Activated T-cell treated with anti-CD3 and anti-CD28 coated beads, Interleukin-2, amount 50 U/mL, for 72 hours (primary cell): ENCODE measurements around the gene EPB41L4A. TPM values are rescaled to one million over a fixed set of nuclear protein-coding genes. Genes with fewer than 3 reads are reported as not detected.

Source experiments
- ATAC-seq, 2 donors: fragments of 150-1000 bp; cut with Tn5 transposase; replicated peaks in 1 of 2; 2 replicates each; pipeline ENCODE4 v1.10.0; 2021; ENCODE audit warnings: moderate library complexity in 2 of 2, mild to moderate bottlenecking in 1 of 2
- DNase-seq, 2 donors: peaks; one replicate each; pipeline ENCODE4 v3.0.0; 2021 to 2022; ENCODE audit warnings: mixed read lengths in 1 of 2
- H3K27ac Mint-ChIP-seq: one replicate; pipeline ENCODE4 v1.8.0; 2022; ENCODE audit warnings: mild to moderate bottlenecking, moderate library complexity, mixed read lengths
- H3K27me3 Mint-ChIP-seq: one replicate; pipeline ENCODE4 v1.8.0; 2022; ENCODE audit warnings: low read depth, mixed read lengths
- H3K36me3 Mint-ChIP-seq, 2 donors: one replicate each; pipeline ENCODE4 v1.8.0; 2022; ENCODE audit warnings: mixed read lengths in 2 of 2, mild to moderate bottlenecking in 1 of 2; ENCODE audit not compliant: insufficient read depth in 2 of 2
- H3K4me1 Mint-ChIP-seq: one replicate; pipeline ENCODE4 v1.8.0; 2022; ENCODE audit warnings: low read depth, mixed read lengths
- H3K4me3 Mint-ChIP-seq, 2 donors: one replicate each; pipeline ENCODE4 v1.8.0; 2022; ENCODE audit warnings: mild to moderate bottlenecking in 2 of 2, mixed read lengths in 2 of 2, moderate library complexity in 2 of 2
- H3K9me3 Mint-ChIP-seq, 2 donors: one replicate each; pipeline ENCODE4 v1.8.0; 2022; ENCODE audit warnings: mixed read lengths in 2 of 2
- total RNA-seq, 2 donors: library from RNA; stranded (reverse); gene quantifications; one replicate each; pipeline ENCODE4 v1.2.3, GENCODE V29; 2022

Gene EPB41L4A
- total RNA-seq, 2 donors from 2014 or later: 0.79 to 2.0 TPM

GRCh38 chr5:112388739-112389138, 30.3 kb downstream of the EPB41L4A start:
- DNase-seq (no peak), ATAC-seq (no peak)
- H3K9me3 Mint-ChIP-seq: no peaks in the 10 kb centered on the region
- no peaks in the 10 kb centered on the region for H3K4me1 Mint-ChIP-seq
- H3K27ac Mint-ChIP-seq: no peak overlapping the region
- no peak overlapping the region for H3K4me3 Mint-ChIP-seq
- no peaks in the 10 kb centered on the region for H3K36me3 Mint-ChIP-seq
- peaks cover 9% of the 10 kb centered on the region for H3K27me3 Mint-ChIP-seq

- Mint-ChIP-seq H3K27ac (no peak overlapping the region), H3K27me3 (peaks cover 14% of the 10 kb centered on the region), H3K9me3 (no peaks in the 10 kb centered on the region), H3K4me1 (no peaks in the 10 kb centered on the region), H3K4me3 (no peak overlapping the region), H3K36me3 (no peaks in the 10 kb centered on the region)
- DNase-seq (no peak), ATAC-seq (no peak)
These were observed 31.0 kb downstream of the EPB41L4A start for GRCh38 chr5:112388074-112388473.

- ATAC-seq: no peak
- H3K4me3 Mint-ChIP-seq: no peak overlapping the region
These were observed 32.3 kb downstream of the EPB41L4A start for GRCh38 chr5:112386766-112387165.

GRCh38 chr5:112385969-112386368, 33.1 kb downstream of the EPB41L4A start:
- no peak overlapping the region for H3K4me3 Mint-ChIP-seq
- DNase-seq (no peak), ATAC-seq (no peak)
- H3K9me3 Mint-ChIP-seq: no peaks in the 10 kb centered on the region
- no peaks in the 10 kb centered on the region for H3K36me3 Mint-ChIP-seq
- no peak overlapping the region for H3K27ac Mint-ChIP-seq
- H3K4me1 Mint-ChIP-seq: no peaks in the 10 kb centered on the region
- H3K27me3 Mint-ChIP-seq: peaks cover 14% of the 10 kb centered on the region

More at GRCh38 chr5:112386766-112387165, 32.3 kb downstream of the EPB41L4A start:
- Mint-ChIP-seq H3K27ac (no peak overlapping the region), H3K4me1 (no peaks in the 10 kb centered on the region), H3K27me3 (peaks cover 14% of the 10 kb centered on the region), H3K36me3 (no peaks in the 10 kb centered on the region), H3K9me3 (no peaks in the 10 kb centered on the region)
- DNase-seq: no peak

- ATAC-seq (no peak), DNase-seq (no peak)
- Mint-ChIP-seq H3K9me3 (no peaks in the 10 kb centered on the region), H3K4me3 (no peak overlapping the region), H3K4me1 (no peaks in the 10 kb centered on the region), H3K36me3 (no peaks in the 10 kb centered on the region), H3K27me3 (peaks cover 14% of the 10 kb centered on the region), H3K27ac (no peak overlapping the region)
These were observed 33.5 kb downstream of the EPB41L4A start for GRCh38 chr5:112385566-112385965.

- no peak for ATAC-seq
- no peaks in the 10 kb centered on the region for H3K9me3 Mint-ChIP-seq
These were observed 34.6 kb downstream of the EPB41L4A start for GRCh38 chr5:112384523-112384922.

GRCh38 chr5:112382886-112383285, 36.2 kb downstream of the EPB41L4A start:
- H3K4me1 Mint-ChIP-seq: no peaks in the 10 kb centered on the region
- no peak for ATAC-seq
- no peaks in the 10 kb centered on the region for H3K9me3 Mint-ChIP-seq
- H3K27me3 Mint-ChIP-seq: peaks cover 14% of the 10 kb centered on the region
- H3K4me3 Mint-ChIP-seq: no peak overlapping the region
- DNase-seq: no peak
- H3K36me3 Mint-ChIP-seq: no peaks in the 10 kb centered on the region
- H3K27ac Mint-ChIP-seq: no peak overlapping the region

More at GRCh38 chr5:112384523-112384922, 34.6 kb downstream of the EPB41L4A start:
- Mint-ChIP-seq H3K4me3 (no peak overlapping the region), H3K27me3 (peaks cover 14% of the 10 kb centered on the region), H3K36me3 (no peaks in the 10 kb centered on the region), H3K4me1 (no peaks in the 10 kb centered on the region), H3K27ac (no peak overlapping the region)
- no peak for DNase-seq

GRCh38 chr5:112381521-112381920, 37.6 kb downstream of the EPB41L4A start:
- ATAC-seq: no peak
- no peak overlapping the region for H3K4me3 Mint-ChIP-seq
- H3K27me3 Mint-ChIP-seq: peaks cover 14% of the 10 kb centered on the region
- H3K36me3 Mint-ChIP-seq: no peaks in the 10 kb centered on the region
- no peaks in the 10 kb centered on the region for H3K9me3 Mint-ChIP-seq
- no peak for DNase-seq
- H3K4me1 Mint-ChIP-seq: no peaks in the 10 kb centered on the region
- H3K27ac Mint-ChIP-seq: no peak overlapping the region

GRCh38 chr5:112379542-112380325, 39.3 kb downstream of the EPB41L4A start:
- H3K4me3 Mint-ChIP-seq: no peak overlapping the region
- H3K36me3 Mint-ChIP-seq: no peaks in the 10 kb centered on the region
- peaks cover 25% of the 10 kb centered on the region for H3K27me3 Mint-ChIP-seq
- H3K27ac Mint-ChIP-seq: no peak overlapping the region
- no peak for DNase-seq
- H3K9me3 Mint-ChIP-seq: peaks cover 0 to 2% of the 10 kb centered on the region in 2 donors
- H3K4me1 Mint-ChIP-seq: no peaks in the 10 kb centered on the region
- no peak for ATAC-seq

- no peak overlapping the region for H3K27ac Mint-ChIP-seq
- H3K36me3 Mint-ChIP-seq: no peaks in the 10 kb centered on the region
- DNase-seq (no peak), ATAC-seq (no peak)
- H3K4me1 Mint-ChIP-seq: no peaks in the 10 kb centered on the region
- H3K4me3 Mint-ChIP-seq: no peak overlapping the region
- H3K9me3 Mint-ChIP-seq: peaks cover 0 to 2% of the 10 kb centered on the region in 2 donors
- H3K27me3 Mint-ChIP-seq: peaks cover 23% of the 10 kb centered on the region
These were observed 44.3 kb downstream of the EPB41L4A start for GRCh38 chr5:112374818-112375217.

- H3K36me3 Mint-ChIP-seq: no peaks in the 10 kb centered on the region
- H3K4me1 Mint-ChIP-seq: no peaks in the 10 kb centered on the region
- no peak overlapping the region for H3K4me3 Mint-ChIP-seq
- H3K27ac Mint-ChIP-seq: no peak overlapping the region
- DNase-seq: no peak
- peaks cover 23% of the 10 kb centered on the region for H3K27me3 Mint-ChIP-seq
- ATAC-seq: no peak
- peaks cover 0 to 2% of the 10 kb centered on the region in 2 donors for H3K9me3 Mint-ChIP-seq
These were observed 44.7 kb downstream of the EPB41L4A start for GRCh38 chr5:112374356-112374755.

GRCh38 chr5:112373885-112374284, 45.2 kb downstream of the EPB41L4A start:
- Mint-ChIP-seq H3K27ac (no peak overlapping the region), H3K4me3 (no peak overlapping the region), H3K36me3 (no peaks in the 10 kb centered on the region), H3K27me3 (peaks cover 23% of the 10 kb centered on the region), H3K9me3 (peaks cover 0 to 2% of the 10 kb centered on the region in 2 donors), H3K4me1 (no peaks in the 10 kb centered on the region)
- no peak for ATAC-seq
- no peak for DNase-seq

- Mint-ChIP-seq H3K27ac (no peak overlapping the region), H3K9me3 (peaks cover 0 to 2% of the 10 kb centered on the region in 2 donors), H3K4me1 (no peaks in the 10 kb centered on the region), H3K36me3 (no peaks in the 10 kb centered on the region), H3K4me3 (no peak overlapping the region), H3K27me3 (peaks cover 23% of the 10 kb centered on the region)
- ATAC-seq: no peak
- DNase-seq: no peak
These were observed 46.5 kb downstream of the EPB41L4A start for GRCh38 chr5:112372543-112372942.

- H3K36me3 Mint-ChIP-seq: no peaks in the 10 kb centered on the region
- ATAC-seq (no peak), DNase-seq (no peak)
- no peaks in the 10 kb centered on the region for H3K4me1 Mint-ChIP-seq
- peaks cover 0 to 2% of the 10 kb centered on the region in 2 donors for H3K9me3 Mint-ChIP-seq
- H3K4me3 Mint-ChIP-seq: no peak overlapping the region
- H3K27me3 Mint-ChIP-seq: peaks cover 23% of the 10 kb centered on the region
- H3K27ac Mint-ChIP-seq: no peak overlapping the region
These were observed 48.0 kb downstream of the EPB41L4A start for GRCh38 chr5:112371067-112371466.
